Activated T-helper 17 cell treated with anti-CD3 and anti-CD28 coated beads, Interleukin-2, amount 50 U/mL, for 72 hours (primary cell): ENCODE data around the gene TRIM32. TPM values are rescaled to one million over a fixed set of nuclear protein-coding genes. Genes with fewer than 3 reads are reported as not detected.
A peak's percentile ranks its signal among the peaks of the same experiment; 100 is the strongest.

Experiments
- ATAC-seq: fragments of 150-1000 bp; cut with Tn5 transposase; replicated peaks from 2 replicates; pipeline ENCODE4 v1.10.0; 2021; ENCODE audit warnings: mild to moderate bottlenecking, moderate library complexity
- H3K27ac Mint-ChIP-seq: one replicate; pipeline ENCODE4 v1.8.0; 2022; ENCODE audit warnings: mixed read lengths
- H3K27me3 Mint-ChIP-seq: one replicate; pipeline ENCODE4 v1.8.0; 2022; ENCODE audit warnings: mixed read lengths
- H3K36me3 Mint-ChIP-seq: one replicate; pipeline ENCODE4 v1.8.0; 2022; ENCODE audit warnings: low read depth, mild to moderate bottlenecking, mixed read lengths
- H3K4me1 Mint-ChIP-seq: one replicate; pipeline ENCODE4 v1.8.0; 2022; ENCODE audit warnings: mixed read lengths
- H3K4me3 Mint-ChIP-seq: one replicate; pipeline ENCODE4 v1.8.0; 2022; ENCODE audit warnings: mild to moderate bottlenecking, mixed read lengths
- H3K9me3 Mint-ChIP-seq: one replicate; pipeline ENCODE4 v1.8.0; 2022; ENCODE audit warnings: mixed read lengths
- total RNA-seq, 2 donors: library from RNA; stranded (reverse); gene quantifications; one replicate each; pipeline ENCODE4 v1.2.3, GENCODE V29; 2022

The TRIM32 gene, protein sequence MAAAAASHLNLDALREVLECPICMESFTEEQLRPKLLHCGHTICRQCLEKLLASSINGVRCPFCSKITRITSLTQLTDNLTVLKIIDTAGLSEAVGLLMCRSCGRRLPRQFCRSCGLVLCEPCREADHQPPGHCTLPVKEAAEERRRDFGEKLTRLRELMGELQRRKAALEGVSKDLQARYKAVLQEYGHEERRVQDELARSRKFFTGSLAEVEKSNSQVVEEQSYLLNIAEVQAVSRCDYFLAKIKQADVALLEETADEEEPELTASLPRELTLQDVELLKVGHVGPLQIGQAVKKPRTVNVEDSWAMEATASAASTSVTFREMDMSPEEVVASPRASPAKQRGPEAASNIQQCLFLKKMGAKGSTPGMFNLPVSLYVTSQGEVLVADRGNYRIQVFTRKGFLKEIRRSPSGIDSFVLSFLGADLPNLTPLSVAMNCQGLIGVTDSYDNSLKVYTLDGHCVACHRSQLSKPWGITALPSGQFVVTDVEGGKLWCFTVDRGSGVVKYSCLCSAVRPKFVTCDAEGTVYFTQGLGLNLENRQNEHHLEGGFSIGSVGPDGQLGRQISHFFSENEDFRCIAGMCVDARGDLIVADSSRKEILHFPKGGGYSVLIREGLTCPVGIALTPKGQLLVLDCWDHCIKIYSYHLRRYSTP
- total RNA-seq = 10 to 100 TPM; 14.8 to 15.7 TPM

DNA sequence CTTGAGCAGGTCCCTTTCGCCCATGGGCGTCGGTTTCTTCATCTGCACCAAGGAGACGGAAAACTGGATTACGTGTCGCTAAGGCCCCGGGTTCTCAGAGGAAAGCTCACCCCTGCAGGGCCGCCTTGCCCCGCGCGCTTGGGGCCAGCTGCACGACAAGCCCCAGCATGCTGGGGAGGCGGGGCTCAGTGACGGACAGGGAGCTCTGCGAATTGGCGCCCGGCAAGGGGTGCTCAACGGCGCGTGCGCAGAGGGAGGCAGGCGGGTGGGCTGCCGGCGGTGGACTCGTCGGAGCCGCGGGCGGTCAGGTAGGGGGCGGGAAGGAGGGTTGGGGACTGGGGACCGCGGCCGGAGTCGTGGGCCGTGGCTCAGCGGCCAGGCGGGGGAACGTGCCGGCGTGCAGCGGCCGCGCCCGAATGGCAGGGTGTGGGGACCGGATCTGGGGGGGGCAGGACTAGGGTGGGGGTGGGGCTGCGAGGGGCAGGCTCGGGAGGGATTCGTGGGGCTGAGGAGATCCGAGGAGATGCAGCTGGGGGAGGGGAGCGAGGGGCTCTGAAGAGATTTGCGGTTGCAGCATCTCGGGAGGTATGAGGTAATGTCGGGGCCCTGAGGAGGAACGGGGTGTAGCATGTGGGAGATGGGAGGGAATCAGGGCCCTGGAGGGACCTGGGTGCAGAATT, at the start of gene TRIM32:
TRIM32 (plus strand) TSS at position 232 of the 680 bp plus-strand sequence. CDS start 10,438 bp downstream, outside the sequence.
- H3K27ac Mint-ChIP-seq = peak within 1 kb of the TSS; percentile 92
- peaks cover 28% of the 10 kb centered on the region for H3K4me1 Mint-ChIP-seq
- peak; percentile 99 for ATAC-seq
- peak within 1 kb of the TSS; percentile 90 for H3K4me3 Mint-ChIP-seq
- H3K9me3 Mint-ChIP-seq = no peaks in the 10 kb centered on the region
- H3K27me3 Mint-ChIP-seq = no peaks in the 10 kb centered on the region
- H3K36me3 Mint-ChIP-seq = no peaks in the 10 kb centered on the region

DNA sequence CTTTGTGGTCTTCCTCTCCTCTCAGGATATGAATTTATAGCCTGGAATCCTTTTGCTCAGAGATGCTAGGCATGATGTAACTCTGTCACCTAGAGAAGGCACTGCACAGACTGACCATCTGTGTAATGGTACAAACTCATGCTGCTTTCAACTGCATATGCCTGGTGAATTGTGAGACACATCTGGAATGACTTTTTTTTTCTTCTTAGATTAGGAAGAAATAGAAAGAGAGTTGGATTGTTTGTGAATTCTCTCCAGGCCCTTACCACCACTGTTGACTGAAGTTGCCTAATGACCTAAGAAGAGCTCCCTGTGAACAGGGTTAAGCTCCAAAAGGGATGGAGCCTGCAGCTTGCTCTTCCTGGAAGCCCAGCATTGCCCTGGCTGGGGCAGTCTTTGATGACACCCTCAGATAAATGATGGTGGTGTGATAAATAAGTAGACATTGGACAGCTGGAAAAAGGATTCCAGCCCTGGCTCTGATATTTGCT, 47.8 kb upstream of the TRIM32 start:
- no peak for ATAC-seq
- H3K27ac Mint-ChIP-seq = no peak overlapping the region
- H3K4me1 Mint-ChIP-seq = no peaks in the 10 kb centered on the region
- H3K4me3 Mint-ChIP-seq = no peak overlapping the region
- no peaks in the 10 kb centered on the region for H3K27me3 Mint-ChIP-seq
- H3K9me3 Mint-ChIP-seq = no peaks in the 10 kb centered on the region
- no peaks in the 10 kb centered on the region for H3K36me3 Mint-ChIP-seq

DNA sequence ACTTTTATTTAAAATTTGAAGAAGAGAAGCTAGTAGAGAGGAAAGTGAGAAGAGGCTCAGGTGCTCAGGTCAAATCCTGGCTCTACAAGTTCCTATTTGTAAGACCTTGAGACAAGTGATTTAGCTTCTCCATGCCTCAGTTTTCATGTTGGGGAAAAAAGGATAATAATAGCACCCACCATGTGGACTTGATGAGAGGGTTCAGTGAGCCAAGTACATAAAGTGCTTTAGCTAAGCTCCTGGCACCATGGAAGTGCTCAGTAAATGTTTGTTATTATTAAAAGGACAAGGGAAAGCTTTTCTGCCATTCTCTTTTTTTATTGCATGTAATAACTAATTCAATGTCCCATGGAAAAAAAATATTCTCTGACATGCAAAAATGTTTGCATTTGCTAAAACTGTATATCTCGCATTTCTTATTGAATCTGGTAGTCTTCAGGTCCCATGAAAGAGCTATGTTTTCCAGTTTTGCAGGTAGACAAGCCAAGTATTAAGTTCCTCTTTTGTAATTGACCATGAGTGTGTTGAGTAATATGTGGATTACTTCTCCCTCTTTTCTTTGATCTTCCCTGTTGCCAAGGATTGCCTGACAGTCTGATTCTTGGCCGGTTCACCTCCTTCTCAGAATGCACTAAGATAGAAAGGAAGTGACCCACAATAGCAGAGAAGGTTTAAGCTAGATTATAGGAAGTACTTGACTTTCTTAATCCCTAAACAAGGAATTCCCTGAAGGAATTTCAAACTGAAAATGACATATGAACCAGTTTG, 45.6 kb upstream of the TRIM32 start:
- Mint-ChIP-seq H3K4me3 (no peak overlapping the region), H3K4me1 (no peaks in the 10 kb centered on the region), H3K36me3 (no peaks in the 10 kb centered on the region), H3K9me3 (no peaks in the 10 kb centered on the region), H3K27ac (no peak overlapping the region), H3K27me3 (no peaks in the 10 kb centered on the region)
- no peak for ATAC-seq

DNA sequence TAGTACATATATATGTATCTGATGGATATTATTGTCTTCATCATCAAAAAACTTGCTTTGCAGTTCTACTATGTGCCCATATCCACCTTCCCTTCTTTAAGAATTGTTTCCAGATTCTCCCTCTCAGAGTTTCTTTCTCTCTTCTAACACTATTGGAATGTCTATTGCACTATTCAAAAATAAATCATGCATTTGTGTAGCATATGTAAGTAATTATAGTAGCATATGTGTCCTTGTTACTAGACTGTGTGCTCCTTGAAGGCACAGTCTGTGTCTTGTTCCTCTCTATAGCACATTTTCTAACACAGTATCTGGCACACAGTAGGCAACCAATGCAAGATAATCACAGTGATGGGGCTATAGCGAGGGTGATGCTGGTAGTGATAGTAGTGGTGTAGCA, 43.4 kb upstream of the TRIM32 start:
- Mint-ChIP-seq H3K9me3 (no peaks in the 10 kb centered on the region), H3K27me3 (no peaks in the 10 kb centered on the region), H3K27ac (no peak overlapping the region), H3K36me3 (no peaks in the 10 kb centered on the region), H3K4me1 (no peaks in the 10 kb centered on the region), H3K4me3 (no peak overlapping the region)
- ATAC-seq = no peak

DNA sequence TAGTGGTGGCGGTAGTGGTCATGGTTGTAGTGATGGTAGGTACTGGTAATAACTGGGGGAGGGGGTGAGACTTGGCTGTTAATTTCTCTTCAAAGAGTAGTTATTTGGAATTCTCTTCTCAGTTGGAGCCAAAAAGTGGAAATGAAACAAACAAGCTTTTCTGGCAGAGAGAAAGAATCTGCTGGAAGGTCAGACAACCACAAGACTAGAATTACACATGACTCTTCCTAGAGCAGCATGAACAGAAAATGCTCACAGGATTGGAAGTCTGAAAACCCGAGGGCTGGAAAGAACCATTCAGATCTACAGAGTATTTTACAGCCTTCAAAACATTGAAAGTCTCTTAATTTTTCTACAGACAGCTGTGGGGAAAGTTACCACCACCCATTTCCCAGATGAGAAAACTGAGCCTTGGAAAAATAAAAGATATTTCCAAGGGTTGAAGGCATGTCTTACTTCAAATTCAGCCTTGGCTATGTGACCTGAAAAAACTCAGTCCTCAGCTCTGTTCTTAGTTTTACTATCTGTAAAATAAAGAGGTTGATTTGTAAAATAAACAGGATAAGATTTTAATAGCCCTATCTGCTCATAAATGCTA, 42.9 kb upstream of the TRIM32 start:
- Mint-ChIP-seq H3K27ac (no peak overlapping the region), H3K4me1 (no peaks in the 10 kb centered on the region), H3K4me3 (no peak overlapping the region), H3K9me3 (no peaks in the 10 kb centered on the region), H3K36me3 (no peaks in the 10 kb centered on the region), H3K27me3 (no peaks in the 10 kb centered on the region)
- ATAC-seq = no peak

DNA sequence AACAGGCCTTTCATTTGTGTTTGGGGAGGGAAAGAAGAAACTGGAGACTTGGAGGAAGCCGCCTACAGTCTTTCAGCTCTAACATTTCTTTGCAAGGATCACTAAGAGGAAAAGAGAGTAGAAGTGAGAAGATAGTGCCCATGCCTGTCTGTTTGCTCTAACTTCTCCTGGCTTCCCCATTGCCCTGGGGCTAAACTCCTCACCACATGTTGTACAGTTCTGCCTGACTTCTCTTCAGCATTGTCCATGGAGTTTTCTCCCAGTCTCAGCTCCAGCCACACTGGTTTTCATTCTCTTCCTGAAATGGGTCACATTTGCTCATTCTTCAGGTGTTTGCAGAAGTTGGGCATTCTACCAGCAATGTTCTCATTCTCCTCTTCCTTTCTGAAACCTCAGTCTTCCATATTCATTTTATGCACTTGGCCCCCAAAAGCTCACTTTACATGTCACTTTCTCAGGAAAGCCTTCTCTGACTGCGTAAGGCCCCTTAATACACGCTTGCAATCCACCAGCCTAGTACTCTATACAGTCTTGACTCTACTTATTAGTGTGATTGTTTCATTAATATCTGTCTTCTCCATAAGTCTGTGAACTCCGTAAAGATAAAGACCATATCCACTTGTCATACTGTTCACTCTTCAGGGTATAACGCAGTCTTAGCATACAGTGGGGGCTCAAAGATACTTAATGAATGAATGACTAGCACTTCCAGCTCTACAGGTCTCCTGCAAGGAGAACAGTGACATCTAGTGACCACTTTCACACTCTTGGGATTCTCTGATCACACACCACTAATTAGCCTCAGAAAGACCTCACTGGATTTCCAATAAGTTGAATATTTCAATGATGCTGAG, 40.2 kb upstream of the TRIM32 start:
- Mint-ChIP-seq H3K27ac (no peak overlapping the region), H3K4me1 (no peaks in the 10 kb centered on the region), H3K27me3 (no peaks in the 10 kb centered on the region), H3K36me3 (no peaks in the 10 kb centered on the region), H3K4me3 (no peak overlapping the region), H3K9me3 (no peaks in the 10 kb centered on the region)
- no peak for ATAC-seq

- no peak overlapping the region for H3K4me3 Mint-ChIP-seq
- no peak for ATAC-seq
These were observed 39.6 kb upstream of the TRIM32 start for GRCh38 chr9:116647515-116647809.

GRCh38 chr9:116653348-116654058, 33.6 kb upstream of the TRIM32 start:
- ATAC-seq = no peak
- no peaks in the 10 kb centered on the region for H3K36me3 Mint-ChIP-seq
- no peaks in the 10 kb centered on the region for H3K27me3 Mint-ChIP-seq
- H3K4me1 Mint-ChIP-seq = no peaks in the 10 kb centered on the region
- no peak overlapping the region for H3K27ac Mint-ChIP-seq
- no peaks in the 10 kb centered on the region for H3K9me3 Mint-ChIP-seq
- no peak overlapping the region for H3K4me3 Mint-ChIP-seq

More at GRCh38 chr9:116647515-116647809, 39.6 kb upstream of the TRIM32 start:
- no peaks in the 10 kb centered on the region for H3K4me1 Mint-ChIP-seq
- no peaks in the 10 kb centered on the region for H3K9me3 Mint-ChIP-seq
- H3K27ac Mint-ChIP-seq = no peak overlapping the region
- no peaks in the 10 kb centered on the region for H3K36me3 Mint-ChIP-seq
- H3K27me3 Mint-ChIP-seq = no peaks in the 10 kb centered on the region

GRCh38 chr9:116654059-116654355, 33.1 kb upstream of the TRIM32 start:
- Mint-ChIP-seq H3K4me3 (no peak overlapping the region), H3K4me1 (no peaks in the 10 kb centered on the region), H3K9me3 (no peaks in the 10 kb centered on the region), H3K36me3 (no peaks in the 10 kb centered on the region), H3K27me3 (no peaks in the 10 kb centered on the region), H3K27ac (no peak overlapping the region)
- ATAC-seq = no peak

- no peaks in the 10 kb centered on the region for H3K4me1 Mint-ChIP-seq
- ATAC-seq = no peak
These were observed 30.6 kb upstream of the TRIM32 start for GRCh38 chr9:116656501-116656971.

GRCh38 chr9:116656977-116657376, 30.1 kb upstream of the TRIM32 start:
- H3K27me3 Mint-ChIP-seq = no peaks in the 10 kb centered on the region

More at GRCh38 chr9:116656501-116656971, 30.6 kb upstream of the TRIM32 start:
- no peaks in the 10 kb centered on the region for H3K9me3 Mint-ChIP-seq
- H3K27me3 Mint-ChIP-seq = no peaks in the 10 kb centered on the region
- no peaks in the 10 kb centered on the region for H3K36me3 Mint-ChIP-seq
- H3K27ac Mint-ChIP-seq = no peak overlapping the region
- no peak overlapping the region for H3K4me3 Mint-ChIP-seq

GRCh38 chr9:116658265-116658664, 28.8 kb upstream of the TRIM32 start:
- Mint-ChIP-seq H3K27ac (no peak overlapping the region), H3K4me3 (no peak overlapping the region), H3K9me3 (no peaks in the 10 kb centered on the region), H3K36me3 (no peaks in the 10 kb centered on the region), H3K27me3 (no peaks in the 10 kb centered on the region), H3K4me1 (no peaks in the 10 kb centered on the region)
- no peak for ATAC-seq

More at GRCh38 chr9:116656977-116657376, 30.1 kb upstream of the TRIM32 start:
- no peak overlapping the region for H3K27ac Mint-ChIP-seq
- H3K4me3 Mint-ChIP-seq = no peak overlapping the region
- no peaks in the 10 kb centered on the region for H3K36me3 Mint-ChIP-seq
- H3K4me1 Mint-ChIP-seq = no peaks in the 10 kb centered on the region
- no peak for ATAC-seq
- H3K9me3 Mint-ChIP-seq = no peaks in the 10 kb centered on the region
